Activated CD8-positive, alpha-beta T cell treated with anti-CD3 and anti-CD28 coated beads for 36 hours (primary cell): Measurements from ENCODE around the gene FAM8A1. TPM values are rescaled to one million over a fixed set of nuclear protein-coding genes. Genes with fewer than 3 reads are reported as not detected.

ENCODE experiments used
- ATAC-seq: fragments of 200-7000 bp; cut with Tn5 transposase; one replicate; pipeline ENCODE4 v1.10.0; 2021; ENCODE audit warnings: mild to moderate bottlenecking, moderate library complexity
- CTCF ChIA-PET: fragments of 350-600 bp; sonication (Branson Sonifier 250); formaldehyde crosslinking; loops from one replicate; lab custom pipeline; 2021; ENCODE audit warnings: antibody characterized with exemption; lab: Charles Lee
- POLR2A ChIA-PET: fragments of 350-600 bp; sonication (Branson Sonifier 250); formaldehyde crosslinking; loops from one replicate; lab custom pipeline; 2021; ENCODE audit warnings: antibody characterized with exemption; lab: Charles Lee
- DNase-seq: peaks from one replicate; pipeline ENCODE4 v3.0.0-alpha.2; 2020
- H3K27ac Mint-ChIP-seq: one replicate; pipeline ENCODE4 v1.8.0; 2021; ENCODE audit warnings: mild to moderate bottlenecking, mixed read lengths
- H3K27me3 Mint-ChIP-seq: one replicate; pipeline ENCODE4 v1.8.0; 2021; ENCODE audit warnings: mixed read lengths
- H3K36me3 Mint-ChIP-seq: one replicate; pipeline ENCODE4 v1.8.0; 2021; ENCODE audit warnings: low read depth, mixed read lengths
- H3K4me1 Mint-ChIP-seq: one replicate; pipeline ENCODE4 v1.8.0; 2021; ENCODE audit warnings: low read depth, mixed read lengths
- H3K4me3 Mint-ChIP-seq: one replicate; pipeline ENCODE4 v1.8.0; 2021; ENCODE audit warnings: mild to moderate bottlenecking, moderate library complexity, mixed read lengths
- H3K9me3 Mint-ChIP-seq: one replicate; pipeline ENCODE4 v1.8.0; 2021; ENCODE audit warnings: mixed read lengths
- CTCF ChIP-seq: fragments of 200-600 bp; IDR thresholded peaks from one replicate; pipeline ENCODE4 v1.8.0; 2022; ENCODE audit warnings: antibody characterized with exemption, mild to moderate bottlenecking
- intact Hi-C: fragments of 100-400 bp; cut with micrococcal nuclease; formaldehyde crosslinking; loops from one replicate; pipeline ENCODE4 v1.10.0; 2022
- total RNA-seq, 2 experiments: library from RNA; stranded (reverse); gene quantifications; one replicate each; pipeline ENCODE4 v1.2.3, GENCODE V29; 2021

The FAM8A1 gene
- total RNA-seq, 2 experiments from 2014 or later: 3.2 to 3.8 TPM

- H3K9me3 Mint-ChIP-seq: no peaks in the 10 kb centered on the region
- no peak for TF ChIP-seq CTCF
- H3K27ac Mint-ChIP-seq: no peak overlapping the region
- ATAC-seq: no peak
- H3K4me3 Mint-ChIP-seq: no peak overlapping the region
- ChIA-PET POLR2A (interaction anchor here (1.7 kb wide), 1 partner anchor 10 kb away, joined by 6 read pairs; no protein-coding TSS in a partner anchor), CTCF (interaction anchor here (1.0 to 1.1 kb wide), 3 partner anchors 9 to 194 kb away, joined by 3 to 4 read pairs (median 3); no protein-coding TSS in a partner anchor)
- peaks cover 23% of the 10 kb centered on the region for H3K36me3 Mint-ChIP-seq
- intact Hi-C loops: no loop called here
- no peaks in the 10 kb centered on the region for H3K27me3 Mint-ChIP-seq
- peaks cover 6% of the 10 kb centered on the region for H3K4me1 Mint-ChIP-seq
- no peak for DNase-seq
Measured at GRCh38 chr6:17610835-17611234, 10.7 kb downstream of the FAM8A1 start.

- CTCF ChIA-PET: interaction anchor here (1.1 to 1.4 kb wide), 2 partner anchors 9 to 26 kb away, joined by 3 to 4 read pairs; no protein-coding TSS in a partner anchor
- intact Hi-C loops: no loop called here
- DNase-seq (no peak), ATAC-seq (no peak)
- Mint-ChIP-seq H3K27ac (peak overlapping the region; percentile 45), H3K4me3 (no peak overlapping the region), H3K9me3 (no peaks in the 10 kb centered on the region), H3K27me3 (no peaks in the 10 kb centered on the region), H3K4me1 (peaks cover 6% of the 10 kb centered on the region), H3K36me3 (peaks cover 25% of the 10 kb centered on the region)
- POLR2A ChIA-PET: interaction anchor here (0.8 to 1.7 kb wide), 4 partner anchors 11 to 82 kb away, joined by 3 to 6 read pairs (median 4); no protein-coding TSS in a partner anchor
- TF ChIP-seq CTCF: no peak
Measured at GRCh38 chr6:17612048-17612447, 11.9 kb downstream of the FAM8A1 start.

- ChIA-PET POLR2A (no interaction called here), CTCF (no interaction called here)
- no peak overlapping the region for H3K27ac Mint-ChIP-seq
- H3K27me3 Mint-ChIP-seq: no peaks in the 10 kb centered on the region
- intact Hi-C loops: no loop called here
- no peak overlapping the region for H3K4me3 Mint-ChIP-seq
- peaks cover 49% of the 10 kb centered on the region for H3K36me3 Mint-ChIP-seq
- no peak for TF ChIP-seq CTCF
- H3K9me3 Mint-ChIP-seq: no peaks in the 10 kb centered on the region
- peaks cover 15% of the 10 kb centered on the region for H3K4me1 Mint-ChIP-seq
- ATAC-seq (no peak), DNase-seq (no peak)
Measured at GRCh38 chr6:17615794-17616193, 15.7 kb downstream of the FAM8A1 start.

GRCh38 chr6:17621003-17621402 is 20.9 kb downstream of the FAM8A1 start:
- DNase-seq (no peak), ATAC-seq (no peak)
- H3K4me1 Mint-ChIP-seq: peaks cover 26% of the 10 kb centered on the region
- H3K27me3 Mint-ChIP-seq: no peaks in the 10 kb centered on the region
- H3K36me3 Mint-ChIP-seq: peaks cover 67% of the 10 kb centered on the region
- TF ChIP-seq CTCF: no peak
- ChIA-PET POLR2A (no interaction called here), CTCF (interaction anchor here (2.0 kb wide), 1 partner anchor 80 kb away, joined by 7 read pairs; no protein-coding TSS in a partner anchor)
- peak overlapping the region; percentile 71 for H3K27ac Mint-ChIP-seq
- intact Hi-C loops: no loop called here
- no peaks in the 10 kb centered on the region for H3K9me3 Mint-ChIP-seq
- H3K4me3 Mint-ChIP-seq: no peak overlapping the region

- intact Hi-C loops: no loop called here
- DNase-seq (no peak), ATAC-seq (no peak)
- TF ChIP-seq CTCF: no peak
- ChIA-PET POLR2A (interaction anchor here (1.0 kb wide), 1 partner anchor 16 kb away, joined by 5 read pairs; no protein-coding TSS in a partner anchor), CTCF (interaction anchor here (2.0 kb wide), 1 partner anchor 79 kb away, joined by 7 read pairs; no protein-coding TSS in a partner anchor)
- H3K27me3 Mint-ChIP-seq: no peaks in the 10 kb centered on the region
- H3K4me1 Mint-ChIP-seq: peaks cover 26% of the 10 kb centered on the region
- H3K36me3 Mint-ChIP-seq: peaks cover 65% of the 10 kb centered on the region
- no peak overlapping the region for H3K4me3 Mint-ChIP-seq
- no peak overlapping the region for H3K27ac Mint-ChIP-seq
- no peaks in the 10 kb centered on the region for H3K9me3 Mint-ChIP-seq
Measured at GRCh38 chr6:17622144-17622543, 22.0 kb downstream of the FAM8A1 start.
